SU-DHL-6 (cell line): ENCODE results near the gene COQ10B.
A peak's percentile ranks its signal among the peaks of the same experiment; 100 is the strongest.

ENCODE experiments used
- H2AFZ ChIP-seq: fragments of 200-600 bp; sonication (generic); 2 replicates; pipeline ENCODE4 v1.6.1; 2014; ENCODE audit warnings: low read depth, mild to moderate bottlenecking, moderate library complexity, mixed read lengths, antibody characterized with exemption, low read length; ENCODE audit not compliant: severe bottlenecking
- H3F3A ChIP-seq: fragments of 200-600 bp; shearing (Covaris generic); 2 replicates; pipeline ENCODE4 v1.6.0; 2016; ENCODE audit warnings: antibody characterized with exemption, mild to moderate bottlenecking; ENCODE audit not compliant: insufficient read depth
- H3K27ac ChIP-seq: fragments of 200-600 bp; sonication (generic); 2 replicates; pipeline ENCODE4 v1.5.1; 2016; ENCODE audit warnings: low read depth, mild to moderate bottlenecking, low read length, moderate library complexity, mixed read lengths
- H3K27me3 ChIP-seq: fragments of 200-600 bp; sonication (generic), shearing (Covaris generic); 2 replicates; pipeline ENCODE4 v1.6.0; 2014; ENCODE audit warnings: mild to moderate bottlenecking, low read length
- H3K36me3 ChIP-seq: fragments of 200-600 bp; sonication (generic); 2 replicates; pipeline ENCODE4 v1.6.1; 2014; ENCODE audit warnings: mild to moderate bottlenecking, low read length, mixed read lengths
- H3K4me2 ChIP-seq: fragments of 300-600, 200-600 bp; shearing (Covaris generic), sonication (generic); 2 replicates; pipeline ENCODE4 v1.6.0; 2014; ENCODE audit warnings: low read length, low read depth, mild to moderate bottlenecking; ENCODE audit not compliant: poor library complexity, severe bottlenecking
- H3K4me3 ChIP-seq: fragments of 200-600 bp; sonication (generic); 2 replicates; pipeline ENCODE4 v1.5.1; 2014; ENCODE audit warnings: antibody characterized with exemption, low read length, mild to moderate bottlenecking, mixed read lengths; ENCODE audit not compliant: insufficient read depth, poor library complexity, severe bottlenecking
- H3K79me2 ChIP-seq: fragments of 200-600 bp; sonication (generic); 2 replicates; pipeline ENCODE4 v1.6.1; 2014; ENCODE audit warnings: mild to moderate bottlenecking, low read length, moderate library complexity; ENCODE audit not compliant: insufficient read depth
- H3K9ac ChIP-seq: fragments of 200-600 bp; sonication (generic); 2 replicates; pipeline ENCODE4 v1.7.0; 2014; ENCODE audit warnings: mild to moderate bottlenecking, low read length
- H3K9me2 ChIP-seq: fragments of 200-600 bp; sonication (generic); replicated peaks from 2 replicates; pipeline ENCODE4 v1.6.1; 2014; ENCODE audit warnings: low read length; ENCODE audit not compliant: insufficient read depth
- H3K9me3 ChIP-seq: fragments of 200-600 bp; sonication (generic); 2 replicates; pipeline ENCODE4 v1.6.1; 2014; ENCODE audit warnings: low read length, mixed read lengths; ENCODE audit not compliant: insufficient read depth
- H4K20me1 ChIP-seq: fragments of 200-600 bp; sonication (generic); 2 replicates; pipeline ENCODE4 v1.6.1; 2014; ENCODE audit warnings: low read depth, mild to moderate bottlenecking, antibody characterized with exemption, low read length, moderate library complexity, mixed read lengths
- EZH2phosphoT487 ChIP-seq: fragments of 200-600 bp; sonication (generic), shearing (Covaris generic); conservative IDR thresholded peaks from 2 replicates; pipeline ENCODE4 v1.6.1; 2018; ENCODE audit warnings: mild to moderate bottlenecking, antibody characterized with exemption, low read length, moderate library complexity, mixed read lengths
- TF ChIP-seq, protein P1 (sequence below): fragments of 200-600 bp; sonication (generic); IDR thresholded peaks from one replicate; pipeline ENCODE4 v1.5.1; 2017; ENCODE audit warnings: antibody characterized with exemption, mild to moderate bottlenecking, low read length, moderate library complexity; ENCODE audit not compliant: insufficient read depth, poor library complexity, severe bottlenecking

The COQ10B gene

DNA sequence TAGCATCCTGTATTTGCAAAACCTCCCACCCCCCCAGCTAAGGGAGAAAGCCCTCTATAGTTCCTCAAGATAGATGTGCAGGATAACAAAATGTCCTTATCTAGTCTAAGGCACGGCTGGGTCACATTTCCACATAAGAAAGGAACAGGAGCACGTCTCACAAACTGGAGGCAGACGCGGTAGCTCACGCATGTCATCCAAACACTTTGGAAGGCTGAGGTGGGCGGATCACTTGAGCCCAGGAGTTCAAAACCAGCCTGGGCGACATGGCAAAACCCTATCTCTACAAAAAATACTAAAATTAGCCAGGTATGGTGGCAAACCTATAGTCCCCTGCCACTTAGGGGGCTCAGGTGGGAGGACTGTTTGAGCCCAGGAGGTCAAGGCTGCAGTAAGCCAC is 27.8 kb upstream of the COQ10B start:
- no peak overlapping the region for H3K27ac ChIP-seq
- peaks cover 14% of the 10 kb centered on the region for H3F3A ChIP-seq
- H3K4me2 ChIP-seq = no peak overlapping the region
- H3K9me3 ChIP-seq = no peaks in the 10 kb centered on the region
- H3K36me3 ChIP-seq = peaks cover 32% of the 10 kb centered on the region
- no peak overlapping the region for H2AFZ ChIP-seq
- H3K79me2 ChIP-seq = peaks cover 92% of the 10 kb centered on the region
- TF ChIP-seq EZH2phosphoT487 = no peak
- TF ChIP-seq, protein P1, sequence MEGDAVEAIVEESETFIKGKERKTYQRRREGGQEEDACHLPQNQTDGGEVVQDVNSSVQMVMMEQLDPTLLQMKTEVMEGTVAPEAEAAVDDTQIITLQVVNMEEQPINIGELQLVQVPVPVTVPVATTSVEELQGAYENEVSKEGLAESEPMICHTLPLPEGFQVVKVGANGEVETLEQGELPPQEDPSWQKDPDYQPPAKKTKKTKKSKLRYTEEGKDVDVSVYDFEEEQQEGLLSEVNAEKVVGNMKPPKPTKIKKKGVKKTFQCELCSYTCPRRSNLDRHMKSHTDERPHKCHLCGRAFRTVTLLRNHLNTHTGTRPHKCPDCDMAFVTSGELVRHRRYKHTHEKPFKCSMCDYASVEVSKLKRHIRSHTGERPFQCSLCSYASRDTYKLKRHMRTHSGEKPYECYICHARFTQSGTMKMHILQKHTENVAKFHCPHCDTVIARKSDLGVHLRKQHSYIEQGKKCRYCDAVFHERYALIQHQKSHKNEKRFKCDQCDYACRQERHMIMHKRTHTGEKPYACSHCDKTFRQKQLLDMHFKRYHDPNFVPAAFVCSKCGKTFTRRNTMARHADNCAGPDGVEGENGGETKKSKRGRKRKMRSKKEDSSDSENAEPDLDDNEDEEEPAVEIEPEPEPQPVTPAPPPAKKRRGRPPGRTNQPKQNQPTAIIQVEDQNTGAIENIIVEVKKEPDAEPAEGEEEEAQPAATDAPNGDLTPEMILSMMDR = no peak
- H3K4me3 ChIP-seq = no peak overlapping the region
- no peaks in the 10 kb centered on the region for H3K9me2 ChIP-seq
- peaks cover 54% of the 10 kb centered on the region for H4K20me1 ChIP-seq
- no peak overlapping the region for H3K9ac ChIP-seq
- H3K27me3 ChIP-seq = no peaks in the 10 kb centered on the region

DNA sequence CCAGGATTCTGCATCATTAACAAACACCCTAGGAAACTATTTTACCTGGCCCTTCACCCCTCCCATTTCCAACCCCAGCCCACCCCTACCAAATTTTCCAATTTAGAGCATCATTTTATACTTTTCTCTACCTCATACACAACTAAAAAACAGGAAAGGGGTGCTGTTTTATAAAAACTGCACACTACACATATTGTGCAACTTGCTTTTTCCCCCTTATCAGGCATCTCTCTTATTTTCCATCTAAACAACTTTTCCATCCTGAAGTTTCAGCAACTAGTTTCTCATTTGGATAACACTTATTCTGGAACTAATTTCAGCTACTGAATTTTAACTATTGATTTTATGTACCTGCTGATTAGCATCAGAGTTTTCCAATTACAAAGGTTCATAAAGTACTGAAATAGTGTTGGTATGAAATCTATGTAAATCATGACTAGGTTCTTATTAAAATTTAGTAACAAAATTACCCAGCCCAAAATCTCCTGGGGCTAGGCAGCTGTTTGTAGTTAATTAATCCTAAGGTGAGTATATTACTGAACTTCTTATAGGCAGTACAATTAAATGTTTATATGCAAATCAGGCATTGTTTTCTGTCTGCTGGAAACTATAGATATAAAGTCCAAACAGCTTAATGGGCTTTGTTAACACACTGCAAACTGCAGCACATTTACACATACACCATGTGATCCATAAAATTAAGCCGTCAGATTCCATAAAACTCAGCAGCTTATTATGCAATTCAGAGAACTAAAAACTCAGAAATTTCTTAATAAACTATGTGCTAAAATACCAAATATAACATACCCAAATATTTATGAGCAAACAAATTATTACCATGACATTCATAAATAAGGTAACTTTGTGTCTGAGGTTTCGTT is 26.4 kb upstream of the COQ10B start:
- Histone ChIP-seq H3K9me2 (no peaks in the 10 kb centered on the region), H4K20me1 (peaks cover 61% of the 10 kb centered on the region), H3K27ac (no peak overlapping the region), H3K4me2 (peak overlapping the region; percentile 4), H3K9me3 (no peaks in the 10 kb centered on the region), H3K9ac (no peak overlapping the region), H3K36me3 (peaks cover 20% of the 10 kb centered on the region; the same call in 1 of the 2 replicates), H2AFZ (no peak overlapping the region), H3K79me2 (peaks cover 100% of the 10 kb centered on the region), H3F3A (peaks cover 12% of the 10 kb centered on the region), H3K4me3 (no peak overlapping the region), H3K27me3 (no peaks in the 10 kb centered on the region)
- TF ChIP-seq, protein P1 = no peak
- no peak for TF ChIP-seq EZH2phosphoT487

DNA sequence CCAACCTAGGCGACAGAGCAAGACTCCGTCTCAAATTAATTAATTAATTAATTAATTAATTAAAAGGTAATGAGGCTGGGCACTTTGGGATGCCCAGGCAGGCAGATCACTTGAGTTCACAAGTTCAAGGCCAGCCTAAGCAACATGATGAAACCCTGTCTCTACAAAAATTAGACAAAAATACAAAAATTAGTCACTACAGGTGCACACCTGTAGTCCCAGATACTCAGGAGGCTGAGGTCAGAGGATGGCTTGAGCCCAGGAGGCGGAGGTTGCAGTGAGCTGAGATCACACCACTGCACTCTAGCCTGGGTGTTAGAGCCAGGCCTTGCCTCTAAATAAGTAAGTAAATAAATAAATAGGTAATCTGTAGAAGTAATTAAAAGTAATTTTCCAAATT is 25.4 kb upstream of the COQ10B start:
- H3K4me3 ChIP-seq = no peak overlapping the region
- TF ChIP-seq, protein P1 = no peak
- no peak for TF ChIP-seq EZH2phosphoT487

More for the DNA sequence above, 25.4 kb upstream of the COQ10B start:
- H3K27me3 ChIP-seq = no peaks in the 10 kb centered on the region
- peaks cover 15% of the 10 kb centered on the region; the same call in 1 of the 2 replicates for H3K36me3 ChIP-seq
- H3K4me2 ChIP-seq = no peak overlapping the region
- H3K9ac ChIP-seq = no peak overlapping the region
- peaks cover 100% of the 10 kb centered on the region for H3K79me2 ChIP-seq
- H3K9me2 ChIP-seq = no peaks in the 10 kb centered on the region
- peaks cover 12% of the 10 kb centered on the region for H3F3A ChIP-seq
- H4K20me1 ChIP-seq = peaks cover 70% of the 10 kb centered on the region
- no peak overlapping the region for H3K27ac ChIP-seq
- H2AFZ ChIP-seq = no peak overlapping the region
- no peaks in the 10 kb centered on the region for H3K9me3 ChIP-seq
